Measurements from ENCODE around the gene CCDC192. TPM values are rescaled to one million over a fixed set of nuclear protein-coding genes. Genes with fewer than 3 reads are reported as not detected.

Gene CCDC192
- total RNA-seq, 3 donors from 2014 or later: 1.3 TPM; not detected in 2

DNA sequence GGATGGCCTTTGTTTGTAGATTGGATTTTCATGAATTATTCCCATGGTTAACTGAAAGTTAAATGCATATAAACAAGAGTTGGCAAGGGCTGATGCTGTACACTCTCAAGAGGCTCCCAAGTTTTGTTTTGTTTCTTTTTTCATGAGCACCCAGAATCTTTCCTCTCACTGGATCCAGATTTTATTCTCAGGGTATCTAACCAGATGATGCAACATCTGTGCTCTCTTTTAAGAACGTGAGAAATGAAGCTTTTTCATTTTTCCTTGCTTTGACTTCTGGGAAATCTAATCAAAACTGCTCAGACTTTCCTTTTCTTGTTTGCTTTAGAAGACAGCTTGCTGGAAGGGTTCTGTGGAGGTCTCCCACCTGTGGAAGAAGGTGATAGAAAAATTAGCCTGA, 237.7 kb downstream of the CCDC192 start:
- no peaks in the 10 kb centered on the region for H3K4me1 ChIP-seq
- H3K27ac ChIP-seq: no peak overlapping the region
- DNase-seq (ENCODE audit: low spot score in 2 of 2): no peak
- TF ChIP-seq POLR2A (IDR thresholded peaks at IDR 0.05) (no peak), POLR2AphosphoS5 (IDR thresholded peaks at IDR 0.05) (no peak)
- TF ChIP-seq, protein P1, sequence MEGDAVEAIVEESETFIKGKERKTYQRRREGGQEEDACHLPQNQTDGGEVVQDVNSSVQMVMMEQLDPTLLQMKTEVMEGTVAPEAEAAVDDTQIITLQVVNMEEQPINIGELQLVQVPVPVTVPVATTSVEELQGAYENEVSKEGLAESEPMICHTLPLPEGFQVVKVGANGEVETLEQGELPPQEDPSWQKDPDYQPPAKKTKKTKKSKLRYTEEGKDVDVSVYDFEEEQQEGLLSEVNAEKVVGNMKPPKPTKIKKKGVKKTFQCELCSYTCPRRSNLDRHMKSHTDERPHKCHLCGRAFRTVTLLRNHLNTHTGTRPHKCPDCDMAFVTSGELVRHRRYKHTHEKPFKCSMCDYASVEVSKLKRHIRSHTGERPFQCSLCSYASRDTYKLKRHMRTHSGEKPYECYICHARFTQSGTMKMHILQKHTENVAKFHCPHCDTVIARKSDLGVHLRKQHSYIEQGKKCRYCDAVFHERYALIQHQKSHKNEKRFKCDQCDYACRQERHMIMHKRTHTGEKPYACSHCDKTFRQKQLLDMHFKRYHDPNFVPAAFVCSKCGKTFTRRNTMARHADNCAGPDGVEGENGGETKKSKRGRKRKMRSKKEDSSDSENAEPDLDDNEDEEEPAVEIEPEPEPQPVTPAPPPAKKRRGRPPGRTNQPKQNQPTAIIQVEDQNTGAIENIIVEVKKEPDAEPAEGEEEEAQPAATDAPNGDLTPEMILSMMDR (IDR thresholded peaks at IDR 0.05): no peak
- no peaks in the 10 kb centered on the region for H3K9me3 ChIP-seq
- H3K36me3 ChIP-seq: no peaks in the 10 kb centered on the region
- no peak overlapping the region for H3K4me3 ChIP-seq
- intact Hi-C loops (cut with DNase I; ENCODE audit: low total_unique reads): no loop called here
- no peaks in the 10 kb centered on the region for H3K27me3 ChIP-seq

- Histone ChIP-seq H3K4me3 (no peak overlapping the region), H3K9me3 (no peaks in the 10 kb centered on the region), H3K27ac (no peak overlapping the region), H3K27me3 (no peaks in the 10 kb centered on the region), H3K36me3 (no peaks in the 10 kb centered on the region), H3K4me1 (no peaks in the 10 kb centered on the region)
- TF ChIP-seq POLR2A (IDR thresholded peaks at IDR 0.05) (no peak), POLR2AphosphoS5 (IDR thresholded peaks at IDR 0.05) (no peak)
- TF ChIP-seq, protein P1 (IDR thresholded peaks at IDR 0.05): no peak
- no peak for DNase-seq (ENCODE audit: low spot score in 2 of 2)
- intact Hi-C loops (cut with DNase I; ENCODE audit: low total_unique reads): no loop called here
These were observed 238.5 kb downstream of the CCDC192 start for GRCh38 chr5:127941646-127942045.

DNA sequence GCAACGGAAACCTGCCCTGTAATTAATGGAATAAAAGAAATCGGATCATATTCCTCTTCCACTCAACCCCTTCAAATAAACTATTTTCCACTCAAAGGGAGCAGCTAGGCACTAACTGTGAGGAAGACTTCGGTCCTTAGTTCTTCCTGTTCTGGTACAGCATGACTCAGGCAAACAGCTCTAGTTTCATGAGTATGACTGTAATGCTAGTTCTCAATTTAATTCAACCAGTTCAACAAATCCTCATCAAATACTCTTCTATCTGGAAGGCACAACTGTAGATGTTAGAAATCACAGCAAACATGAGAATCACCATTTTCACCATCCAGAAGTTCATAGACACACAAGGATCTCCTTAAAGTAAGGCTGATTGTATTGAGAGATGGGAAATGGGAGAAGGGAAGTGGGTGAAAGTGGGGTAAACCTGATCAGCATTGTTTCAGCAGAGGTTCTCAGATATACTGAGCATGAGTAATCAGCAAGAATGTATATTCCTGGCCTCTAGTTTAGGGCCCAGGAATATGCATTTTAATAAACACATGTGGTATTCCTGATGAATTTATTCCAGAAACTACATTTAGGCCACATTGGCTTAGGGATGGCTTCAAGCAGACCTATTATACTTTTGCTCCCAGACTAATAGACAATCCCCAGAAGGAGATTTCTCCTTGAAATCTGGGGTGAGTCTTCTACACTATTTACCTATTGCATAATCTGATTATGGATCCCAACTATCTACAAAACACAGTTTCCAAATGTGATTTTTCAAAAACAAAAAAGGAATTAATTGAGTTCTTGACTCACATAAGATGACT, 239.3 kb downstream of the CCDC192 start:
- DNase-seq (ENCODE audit: low spot score in 2 of 2): no peak
- Histone ChIP-seq H3K36me3 (no peaks in the 10 kb centered on the region), H3K27me3 (no peaks in the 10 kb centered on the region), H3K4me1 (no peaks in the 10 kb centered on the region), H3K9me3 (no peaks in the 10 kb centered on the region), H3K27ac (no peak overlapping the region), H3K4me3 (no peak overlapping the region)
- intact Hi-C loops (cut with DNase I; ENCODE audit: low total_unique reads): no loop called here
- TF ChIP-seq POLR2A (IDR thresholded peaks at IDR 0.05) (no peak), POLR2AphosphoS5 (IDR thresholded peaks at IDR 0.05) (no peak)
- TF ChIP-seq, protein P1 (IDR thresholded peaks at IDR 0.05): no peak

- TF ChIP-seq, protein P1 (IDR thresholded peaks at IDR 0.05): no peak
- TF ChIP-seq POLR2A (IDR thresholded peaks at IDR 0.05) (no peak), POLR2AphosphoS5 (IDR thresholded peaks at IDR 0.05) (no peak)
- H3K27me3 ChIP-seq: no peaks in the 10 kb centered on the region
- H3K4me1 ChIP-seq: no peaks in the 10 kb centered on the region
- no peak overlapping the region for H3K27ac ChIP-seq
- no peak for DNase-seq (ENCODE audit: low spot score in 2 of 2)
- no peak overlapping the region for H3K4me3 ChIP-seq
- no peaks in the 10 kb centered on the region for H3K36me3 ChIP-seq
- intact Hi-C loops (cut with DNase I; ENCODE audit: low total_unique reads): no loop called here
- no peaks in the 10 kb centered on the region for H3K9me3 ChIP-seq
These were observed 239.8 kb downstream of the CCDC192 start for GRCh38 chr5:127943061-127943371.

DNA sequence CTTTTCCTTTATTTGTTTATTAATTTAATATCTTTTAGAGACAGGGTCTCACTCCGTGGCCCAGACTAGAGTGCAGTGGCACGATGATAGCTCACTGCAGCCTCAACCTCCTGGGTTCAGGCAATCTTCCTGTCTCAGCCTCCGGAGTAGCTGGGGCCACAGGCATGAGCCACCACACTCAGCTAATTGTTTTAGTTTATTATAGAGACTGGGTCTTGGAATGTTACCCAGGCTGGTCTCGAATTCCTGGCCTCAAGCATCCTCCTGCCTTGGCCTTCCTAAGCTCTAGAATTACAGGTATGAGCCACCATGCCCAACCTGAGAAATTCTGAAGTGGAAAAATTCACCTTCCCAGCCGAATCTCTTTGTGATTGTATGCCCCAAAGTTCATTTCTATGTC, 240.9 kb downstream of the CCDC192 start:
- H3K27ac ChIP-seq: no peak overlapping the region
- no peaks in the 10 kb centered on the region for H3K36me3 ChIP-seq
- DNase-seq (ENCODE audit: low spot score in 2 of 2): no peak
- no peak overlapping the region for H3K4me3 ChIP-seq
- no peak for TF ChIP-seq POLR2A (IDR thresholded peaks at IDR 0.05)
- H3K4me1 ChIP-seq: no peaks in the 10 kb centered on the region
- no peaks in the 10 kb centered on the region for H3K9me3 ChIP-seq
- intact Hi-C loops (cut with DNase I; ENCODE audit: low total_unique reads): no loop called here
- H3K27me3 ChIP-seq: no peaks in the 10 kb centered on the region
